Subcutaneous abdominal adipose tissue (tissue), 5 donors: ENCODE measurements around the gene RNF114.
"Not testable (repeated sequence)": the region's sequence is repeated elsewhere in the genome, so short reads cannot be mapped to it uniquely, and the experiment has no call there.

Experiments used
- H3K27ac ChIP-seq: one replicate; pipeline ENCODE4 v1.7.0; 2013; ENCODE audit warnings: low read depth, mild to moderate bottlenecking, inconsistent platforms, low read length, moderate library complexity
- H3K27me3 ChIP-seq, 5 donors: one replicate each; pipeline ENCODE4 v1.7.0; 2013; ENCODE audit warnings: low read length in 5 of 5, inconsistent platforms in 1 of 5; ENCODE audit not compliant: control insufficient read depth in 5 of 5, insufficient read depth in 4 of 5
- H3K36me3 ChIP-seq, 5 donors: one replicate each; pipeline ENCODE4 v1.7.0; 2013; ENCODE audit warnings: low read length in 5 of 5; ENCODE audit not compliant: control insufficient read depth in 5 of 5, insufficient read depth in 5 of 5
- H3K4me1 ChIP-seq, 5 donors: one replicate each; pipeline ENCODE4 v1.7.0; 2013; ENCODE audit warnings: low read length in 5 of 5, mild to moderate bottlenecking in 3 of 5, moderate library complexity in 1 of 5; ENCODE audit not compliant: control insufficient read depth in 5 of 5, insufficient read depth in 5 of 5
- H3K4me3 ChIP-seq, 5 donors: one replicate each; pipeline ENCODE4 v1.7.0; 2013; ENCODE audit warnings: low read length in 5 of 5, low read depth in 1 of 5
- H3K9ac ChIP-seq, 5 donors: one replicate each; pipeline ENCODE4 v1.7.0; 2013; ENCODE audit warnings: low read length in 5 of 5, mild to moderate bottlenecking in 4 of 5, moderate library complexity in 3 of 5
- H3K9me3 ChIP-seq, 5 donors: one replicate each; pipeline ENCODE4 v1.7.0; 2013; ENCODE audit warnings: low read length in 5 of 5; ENCODE audit not compliant: control insufficient read depth in 5 of 5
- donor health status: healthy.
- donor health status: healthy.
- donor health status: healthy.
- donor health status: healthy.
- donor health status: healthy.

RNF114 gene

DNA sequence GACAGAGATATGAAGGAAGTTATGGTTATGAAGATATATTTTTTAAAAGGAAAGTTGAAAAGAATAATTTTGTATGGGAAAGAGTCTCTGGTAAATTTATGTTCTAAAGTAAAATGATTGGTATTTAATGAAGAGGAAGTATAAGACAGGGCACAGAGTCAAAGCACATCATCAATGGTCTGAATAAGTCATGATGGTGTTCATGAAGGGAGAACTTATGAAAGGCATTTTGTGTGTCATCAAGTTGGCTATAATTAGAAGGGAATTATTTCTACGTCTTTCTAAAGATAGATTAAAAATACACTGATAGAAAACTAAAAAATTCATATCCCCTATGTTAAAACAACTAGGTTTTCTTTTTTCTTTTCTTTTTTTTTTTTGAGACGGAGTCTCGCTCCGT is 25.2 kb downstream of the RNF114 start:
- Histone ChIP-seq H3K4me3 (no peak overlapping the region), H3K9ac (no peak overlapping the region), H3K27me3 (no peaks in the 10 kb centered on the region), H3K27ac (no peak overlapping the region), H3K4me1 (no peaks in the 10 kb centered on the region), H3K36me3 (peaks cover 3 to 41% (median 24%) of the 10 kb centered on the region in 5 donors), H3K9me3 (no peaks in the 10 kb centered on the region)

DNA sequence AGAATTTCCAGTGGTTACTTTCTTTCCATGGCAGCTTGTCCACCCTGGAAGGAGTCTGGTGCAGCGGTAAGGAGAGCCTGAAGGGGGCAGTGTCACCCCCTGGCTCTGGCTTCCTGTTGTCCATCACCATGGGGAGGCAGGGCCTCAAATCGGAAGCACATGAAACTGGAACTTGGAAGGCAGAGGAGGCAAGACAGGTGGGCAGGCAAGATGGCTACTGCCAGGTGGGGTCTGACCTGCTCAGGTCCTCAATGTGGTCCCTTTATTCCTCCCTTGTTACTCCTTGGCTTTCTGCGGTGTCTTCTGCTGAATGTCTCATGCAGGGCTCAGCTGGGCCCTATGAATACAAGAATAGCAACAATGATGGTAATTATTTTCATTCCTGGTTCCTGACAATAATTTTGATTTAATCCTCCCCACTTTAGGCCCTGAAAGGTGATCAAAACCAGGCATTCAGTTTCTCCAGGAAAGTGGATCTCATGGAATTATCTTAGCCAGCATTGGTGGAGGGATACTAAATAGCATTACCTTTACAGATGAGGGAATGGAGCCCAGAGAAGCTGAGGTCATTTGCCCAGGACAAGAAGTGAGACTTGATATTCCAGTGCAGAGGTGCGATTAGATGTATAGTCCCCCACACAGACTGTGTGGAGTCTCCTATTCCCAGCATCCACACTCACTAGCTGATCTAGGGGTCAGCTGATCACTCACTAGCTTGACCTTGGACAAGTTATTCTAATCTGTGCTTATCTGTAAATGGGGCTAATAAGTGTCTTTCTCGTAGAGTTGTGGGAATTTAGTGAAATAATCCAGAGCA is 29.0 kb downstream of the RNF114 start:
- Histone ChIP-seq H3K36me3 (peaks cover 0 to 14% (median 2%) of the 10 kb centered on the region in 5 donors), H3K27ac (no peak overlapping the region), H3K9ac (no peak overlapping the region), H3K4me1 (peaks cover 0 to 11% (median 6%) of the 10 kb centered on the region in 5 donors), H3K27me3 (no peaks in the 10 kb centered on the region), H3K9me3 (no peaks in the 10 kb centered on the region), H3K4me3 (no peak overlapping the region)

DNA sequence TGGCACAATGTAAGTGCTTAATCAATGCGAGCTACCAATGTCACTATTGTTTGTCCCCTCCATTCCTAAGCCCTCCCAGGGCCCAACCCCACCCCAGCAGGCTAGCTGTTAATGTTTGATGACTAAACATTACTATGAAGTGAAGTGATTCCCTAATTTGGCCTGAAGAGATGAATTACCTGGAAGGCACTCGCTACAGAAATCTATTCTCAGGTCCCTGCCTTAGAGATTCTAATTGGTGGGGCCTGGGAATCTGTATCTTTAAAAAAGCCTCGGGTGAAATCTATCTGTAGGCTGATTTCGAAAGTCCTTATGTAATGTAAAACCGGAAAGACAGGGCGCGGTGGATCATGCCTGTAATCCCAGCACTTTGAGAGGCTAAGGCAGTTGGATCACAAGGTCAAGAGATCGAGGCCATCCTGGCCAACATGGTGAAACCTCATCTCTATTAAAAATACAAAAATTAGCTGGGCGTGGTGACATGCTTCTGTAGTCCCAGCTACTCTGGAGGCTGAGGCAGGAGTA is 29.6 kb downstream of the RNF114 start:
- no peaks in the 10 kb centered on the region for H3K9me3 ChIP-seq
- H3K36me3 ChIP-seq = peaks cover 0 to 14% (median 2%) of the 10 kb centered on the region in 5 donors
- H3K27ac ChIP-seq = no peak overlapping the region
- no peaks in the 10 kb centered on the region for H3K27me3 ChIP-seq
- H3K4me3 ChIP-seq = no peak overlapping the region
- H3K9ac ChIP-seq = no peak overlapping the region
- H3K4me1 ChIP-seq = peaks cover 0 to 11% (median 6%) of the 10 kb centered on the region in 5 donors

GRCh38 chr20:49966861-49967260 is 30.7 kb downstream of the RNF114 start:
- Histone ChIP-seq H3K4me3 (no peak overlapping the region), H3K9ac (no peak overlapping the region), H3K4me1 (peaks cover 0 to 11% (median 6%) of the 10 kb centered on the region in 5 donors), H3K27me3 (no peaks in the 10 kb centered on the region), H3K27ac (no peak overlapping the region), H3K9me3 (no peaks in the 10 kb centered on the region), H3K36me3 (peaks cover 0 to 14% (median 2%) of the 10 kb centered on the region in 5 donors)

GRCh38 chr20:49969234-49969633 is 33.0 kb downstream of the RNF114 start:
- peaks cover 0 to 11% (median 2%) of the 10 kb centered on the region in 5 donors for H3K36me3 ChIP-seq
- H3K9me3 ChIP-seq = no peaks in the 10 kb centered on the region
- H3K27ac ChIP-seq = no peak overlapping the region
- no peak overlapping the region for H3K4me3 ChIP-seq
- H3K4me1 ChIP-seq = peaks cover 0 to 17% (median 12%) of the 10 kb centered on the region in 5 donors
- H3K27me3 ChIP-seq = no peaks in the 10 kb centered on the region
- no peak overlapping the region for H3K9ac ChIP-seq

GRCh38 chr20:49969946-49970345 is 33.7 kb downstream of the RNF114 start:
- H3K9me3 ChIP-seq = no peaks in the 10 kb centered on the region
- H3K9ac ChIP-seq = no peak overlapping the region
- peaks cover 0 to 19% (median 13%) of the 10 kb centered on the region in 5 donors for H3K4me1 ChIP-seq
- no peak overlapping the region for H3K4me3 ChIP-seq
- H3K36me3 ChIP-seq = peaks cover 0 to 7% (median 2%) of the 10 kb centered on the region in 5 donors
- no peaks in the 10 kb centered on the region for H3K27me3 ChIP-seq
- H3K27ac ChIP-seq = no peak overlapping the region

GRCh38 chr20:49970498-49970897 is 34.3 kb downstream of the RNF114 start:
- Histone ChIP-seq H3K4me3 (no peak overlapping the region), H3K27me3 (no peaks in the 10 kb centered on the region), H3K4me1 (peaks cover 0 to 19% (median 13%) of the 10 kb centered on the region in 5 donors), H3K9ac (no peak overlapping the region), H3K9me3 (no peaks in the 10 kb centered on the region), H3K36me3 (peaks cover 0 to 2% (median 1%) of the 10 kb centered on the region in 5 donors), H3K27ac (no peak overlapping the region)

DNA sequence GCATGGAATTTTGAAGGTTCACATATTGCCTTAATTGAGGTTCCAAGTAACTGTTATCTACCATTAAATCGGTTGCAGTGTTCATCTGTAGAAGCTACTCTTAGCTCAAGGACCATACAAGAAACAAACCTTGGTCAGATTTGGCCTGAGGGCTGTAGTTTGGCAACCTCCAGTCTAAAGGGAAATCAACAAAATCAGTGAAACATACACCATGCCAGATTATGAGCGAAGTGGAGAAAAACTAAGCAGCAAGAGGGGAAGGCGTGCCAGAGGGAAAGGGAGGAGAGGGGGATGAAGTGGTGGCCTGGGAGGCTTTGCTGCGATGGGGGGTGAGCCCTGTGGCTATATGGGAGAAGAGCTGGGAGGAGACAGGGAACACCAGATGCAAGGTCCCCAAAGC is 37.8 kb downstream of the RNF114 start:
- Histone ChIP-seq H3K9me3 (no peaks in the 10 kb centered on the region), H3K4me3 (no peak overlapping the region), H3K27ac (no peak overlapping the region), H3K9ac (peak overlapping the region in 1 of 5 donors; percentile 19), H3K27me3 (peaks cover 0 to 3% (median 0%) of the 10 kb centered on the region in 5 donors), H3K36me3 (no peaks in the 10 kb centered on the region), H3K4me1 (peaks cover 0 to 11% (median 9%) of the 10 kb centered on the region in 5 donors)

- no peak overlapping the region for H3K9ac ChIP-seq
- H3K4me1 ChIP-seq = peaks cover 0 to 17% (median 14%) of the 10 kb centered on the region in 5 donors
- H3K9me3 ChIP-seq = no peaks in the 10 kb centered on the region
- no peak overlapping the region for H3K4me3 ChIP-seq
- H3K27ac ChIP-seq = no peak overlapping the region
- no peaks in the 10 kb centered on the region for H3K36me3 ChIP-seq
- peaks cover 0 to 3% (median 0%) of the 10 kb centered on the region in 5 donors for H3K27me3 ChIP-seq
These were observed 40.3 kb downstream of the RNF114 start for GRCh38 chr20:49976542-49976941.

DNA sequence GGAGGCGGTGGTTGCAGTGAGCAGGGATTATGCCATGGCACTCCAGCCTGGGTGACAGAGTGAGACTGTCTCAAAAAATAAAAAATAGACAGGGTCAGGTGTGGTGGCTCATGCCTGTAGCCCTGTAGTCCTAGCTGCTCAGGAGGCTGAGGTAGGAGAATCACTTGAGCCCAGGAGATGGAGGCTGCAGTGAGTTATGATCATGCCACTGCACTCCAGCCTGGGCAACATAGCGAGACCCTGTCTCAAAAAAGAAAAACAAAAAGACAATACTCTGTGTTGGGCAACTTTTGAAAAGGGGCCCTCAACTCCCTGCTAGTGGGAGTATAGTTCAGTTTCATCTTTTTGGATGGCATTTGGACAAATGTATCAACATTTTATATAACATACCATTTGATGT is 41.5 kb downstream of the RNF114 start:
- H3K27ac ChIP-seq, H3K4me3 ChIP-seq, H3K9me3 ChIP-seq, H3K36me3 ChIP-seq, H3K27me3 ChIP-seq, H3K9ac ChIP-seq: not testable (repeated sequence)
- peaks cover 0 to 28% (median 23%) of the 10 kb centered on the region in 5 donors for H3K4me1 ChIP-seq
